NCI-H128 (cell line): ENCODE results near the gene VAMP5.
A peak's percentile ranks its signal among the peaks of the same experiment; 100 is the strongest.
"Not testable (repeated sequence)": the region's sequence is repeated elsewhere in the genome, so short reads cannot be mapped to it uniquely, and the experiment has no call there.

Source experiments
- DNase-seq: peaks from one replicate; lab custom pipeline; 2025; ENCODE audit not compliant: unreplicated experiment; lab: John Stamatoyannopoulos, UW

Gene VAMP5

DNA sequence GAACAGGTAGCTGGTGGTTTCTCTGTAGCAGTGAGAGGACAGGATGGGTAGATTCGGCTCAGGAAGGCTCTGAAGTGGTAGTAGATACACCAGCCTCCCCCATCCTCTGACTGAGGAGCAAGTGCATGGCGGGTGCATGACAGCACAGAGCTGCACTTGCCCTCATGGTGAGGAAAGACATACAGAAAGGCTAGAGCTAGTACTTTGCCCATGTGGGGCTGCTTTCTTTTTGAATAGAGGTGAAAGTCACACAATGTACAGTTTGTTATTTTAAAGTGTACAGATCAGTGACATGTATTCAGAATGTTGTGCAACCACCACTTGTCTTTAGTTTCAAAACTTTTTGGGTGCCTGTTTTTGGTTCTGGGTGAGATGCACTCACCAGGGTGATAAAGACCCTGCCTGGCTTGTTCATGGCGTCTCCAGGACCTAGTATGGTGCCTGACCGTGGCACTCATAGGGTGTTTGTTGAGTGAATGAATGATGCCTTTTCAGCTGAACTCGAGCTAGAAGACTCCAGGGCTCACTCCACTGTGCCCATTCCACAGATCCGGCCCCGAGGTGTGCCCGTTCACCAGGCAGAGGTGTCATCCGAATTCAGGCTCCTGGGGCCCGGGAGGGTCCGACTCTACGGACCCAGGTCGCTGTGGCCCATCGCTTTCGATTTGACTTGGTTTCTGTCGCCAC, 421 bp upstream of the VAMP5 start:
- DNase-seq: no peak

DNA sequence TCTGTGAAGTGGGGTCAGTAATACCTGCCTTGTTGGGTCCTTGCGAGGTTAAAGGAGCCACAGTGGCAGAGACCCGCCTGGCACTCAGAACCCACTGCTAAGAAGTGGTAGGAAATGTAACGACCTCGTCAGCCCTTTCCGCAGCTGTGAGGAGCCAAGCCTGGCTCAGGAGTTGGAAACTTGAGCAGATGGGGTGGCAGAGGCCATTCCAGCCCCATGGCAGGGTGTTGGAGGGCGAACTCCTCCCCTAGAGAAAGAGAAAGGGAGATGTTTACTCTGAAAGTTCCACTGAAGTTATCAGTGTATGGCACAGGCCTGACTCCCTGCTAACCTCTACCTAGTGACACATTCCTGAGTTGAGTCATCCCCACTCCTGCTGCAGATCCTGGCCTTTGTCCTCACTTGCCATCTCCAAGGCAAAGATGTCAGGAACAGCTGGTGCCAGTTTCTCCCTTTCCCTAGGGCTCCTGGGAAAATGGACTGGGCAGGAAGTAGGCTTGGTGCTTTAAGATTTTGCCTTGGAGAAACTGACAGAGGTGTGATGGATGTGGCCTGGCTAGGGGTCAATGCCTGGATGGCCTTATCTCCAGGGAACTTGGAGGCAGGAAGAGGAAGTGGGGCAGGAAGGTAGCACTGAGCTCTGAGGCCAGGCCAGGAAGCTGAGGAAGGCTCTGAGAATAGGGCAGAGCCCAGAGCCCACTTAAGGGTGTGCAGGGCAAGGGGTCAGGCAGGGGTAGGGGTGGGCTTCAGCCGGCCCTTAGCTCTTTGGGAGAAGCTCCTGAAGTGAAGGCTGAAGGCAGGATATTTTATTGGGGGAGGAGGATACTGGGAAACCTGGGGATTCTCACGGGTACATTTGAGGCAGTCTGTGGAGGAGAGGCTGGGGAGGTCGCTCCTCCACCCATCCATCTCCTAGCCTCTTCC, 888 bp downstream of the VAMP5 start:
- DNase-seq: no peak

DNA sequence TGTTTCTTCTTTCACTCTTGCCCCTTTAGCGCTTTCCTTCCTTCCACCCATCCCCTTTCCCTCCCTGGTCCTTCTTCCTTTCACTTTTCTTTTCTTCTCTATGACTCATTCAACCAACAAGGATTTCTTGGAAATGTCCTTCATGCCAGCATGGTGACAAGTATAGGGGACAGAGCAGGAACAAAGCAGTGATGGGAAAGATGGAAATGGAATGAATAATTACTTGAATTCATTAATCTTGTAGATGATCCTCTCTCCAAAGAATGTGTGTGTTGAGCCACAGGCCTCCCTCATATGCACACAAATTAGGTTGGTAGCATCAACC, 1.5 kb downstream of the VAMP5 start:
- no peak for DNase-seq

DNA sequence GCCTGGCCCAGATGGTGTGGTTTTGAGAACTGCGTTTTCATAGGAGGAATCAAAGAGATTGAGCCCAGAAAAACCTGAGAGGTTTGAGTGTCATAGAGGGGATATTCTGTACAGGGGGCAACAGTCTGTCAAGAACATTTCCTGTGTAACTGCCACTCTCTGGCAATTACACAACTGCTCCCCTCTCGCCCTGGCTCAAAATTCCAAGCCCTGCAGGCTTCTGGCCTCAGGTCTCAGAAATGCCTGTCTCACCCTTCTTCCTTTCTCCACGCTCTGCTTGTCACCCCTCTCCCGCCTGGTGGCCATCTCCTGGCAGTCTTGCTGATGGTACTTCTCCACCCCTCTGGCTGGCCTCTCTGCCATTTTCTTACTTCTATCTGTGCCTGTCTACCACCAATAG, 4.0 kb downstream of the VAMP5 start:
- DNase-seq: no peak

DNA sequence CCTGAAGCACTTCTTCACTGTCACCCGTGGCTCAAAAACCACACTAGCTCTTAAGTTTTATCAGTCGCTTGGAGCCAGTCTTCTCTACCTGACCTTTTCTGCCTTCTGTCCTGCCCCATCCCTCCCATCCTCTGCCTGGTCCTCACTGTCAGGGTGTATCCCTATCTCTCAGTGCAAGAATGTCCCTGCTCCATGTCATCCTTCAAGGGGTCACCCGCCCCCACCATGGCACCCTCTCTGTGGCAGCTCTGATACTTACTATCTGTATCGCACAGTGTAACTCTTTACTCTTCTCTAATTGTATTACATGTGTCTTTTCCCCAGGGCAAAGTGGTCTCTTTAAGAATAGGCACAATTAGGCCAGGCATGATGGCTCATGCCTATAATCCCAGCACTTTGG, 4.4 kb downstream of the VAMP5 start:
- DNase-seq: no peak

DNA sequence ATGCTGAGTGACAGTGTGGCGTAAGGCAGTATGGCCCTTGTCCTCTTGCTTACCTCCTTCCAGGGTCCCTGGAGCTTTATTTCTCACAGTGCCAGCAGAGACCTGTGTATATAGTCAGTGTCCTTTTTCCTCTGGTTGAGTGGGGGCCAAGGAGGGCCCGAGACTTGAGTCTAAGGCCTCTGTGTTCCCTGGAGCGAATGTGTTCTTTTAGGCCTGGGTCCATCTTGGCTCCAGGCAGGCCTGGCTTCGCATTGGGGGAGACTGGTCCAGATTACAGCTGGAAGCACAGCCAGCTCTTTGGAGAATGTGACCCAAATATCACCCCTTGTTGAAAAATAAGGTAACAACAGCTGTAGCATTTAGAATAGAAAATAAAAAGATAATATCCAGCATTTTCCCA, 5.0 kb downstream of the VAMP5 start:
- no peak for DNase-seq

DNA sequence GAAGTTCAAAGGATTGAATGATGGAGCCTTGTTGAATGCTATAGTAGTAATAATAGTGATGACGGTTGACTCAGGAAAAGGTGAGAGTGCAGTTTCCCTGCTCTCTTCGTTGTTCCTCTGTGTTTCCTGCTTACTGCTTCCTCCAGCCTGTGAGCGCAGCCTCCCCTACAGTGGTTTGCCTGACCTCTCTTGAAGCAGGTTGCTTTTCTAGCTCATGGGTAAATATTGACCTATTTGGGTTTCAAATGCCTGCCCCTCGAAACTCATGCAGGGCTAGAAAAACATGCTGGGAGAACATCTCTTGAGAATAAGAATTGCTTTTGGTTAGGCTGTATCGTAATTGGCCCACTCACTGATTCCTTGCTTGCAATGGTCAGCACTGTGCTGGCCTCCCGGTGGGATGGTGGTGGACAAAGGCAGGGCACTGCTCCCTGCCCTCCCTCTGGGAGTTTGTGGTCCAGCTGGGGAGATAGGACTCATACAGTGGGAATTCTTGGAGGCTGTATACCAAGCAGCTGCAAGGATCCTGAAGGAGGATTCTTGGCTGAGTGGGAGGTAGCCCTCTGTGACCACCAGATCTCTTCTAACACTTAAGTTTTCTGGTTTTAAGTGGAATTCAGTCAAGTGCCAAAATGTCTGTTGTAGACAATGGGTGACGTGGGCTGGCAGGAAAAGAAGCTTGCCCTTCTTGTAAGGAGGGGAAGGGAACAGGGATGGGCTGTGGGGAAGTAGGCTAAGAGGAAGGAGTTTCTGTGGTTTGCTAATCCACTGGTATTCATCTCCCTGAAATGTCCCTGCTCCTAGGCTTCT, 6.0 kb downstream of the VAMP5 start:
- DNase-seq: no peak

DNA sequence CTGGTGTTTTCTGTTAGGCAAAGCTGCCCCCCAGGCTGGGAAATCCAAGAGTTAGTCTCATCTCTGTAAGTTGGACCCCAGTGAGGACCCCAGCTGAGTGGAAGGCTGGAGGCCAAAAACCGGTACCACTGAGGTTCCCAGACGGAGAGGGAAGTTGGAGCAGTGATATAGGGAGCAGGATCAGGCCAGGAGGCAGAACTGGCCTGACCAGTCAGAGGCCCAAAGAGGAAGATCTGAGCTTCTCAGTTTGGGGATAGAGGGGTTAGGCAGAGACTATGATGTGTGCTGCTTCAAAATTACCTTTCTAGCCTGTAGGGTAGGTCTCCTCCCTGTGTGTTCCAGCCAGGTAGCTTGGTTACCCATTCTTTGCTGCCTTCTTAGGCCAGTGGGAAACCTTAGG, 6.7 kb downstream of the VAMP5 start:
- no peak for DNase-seq

DNA sequence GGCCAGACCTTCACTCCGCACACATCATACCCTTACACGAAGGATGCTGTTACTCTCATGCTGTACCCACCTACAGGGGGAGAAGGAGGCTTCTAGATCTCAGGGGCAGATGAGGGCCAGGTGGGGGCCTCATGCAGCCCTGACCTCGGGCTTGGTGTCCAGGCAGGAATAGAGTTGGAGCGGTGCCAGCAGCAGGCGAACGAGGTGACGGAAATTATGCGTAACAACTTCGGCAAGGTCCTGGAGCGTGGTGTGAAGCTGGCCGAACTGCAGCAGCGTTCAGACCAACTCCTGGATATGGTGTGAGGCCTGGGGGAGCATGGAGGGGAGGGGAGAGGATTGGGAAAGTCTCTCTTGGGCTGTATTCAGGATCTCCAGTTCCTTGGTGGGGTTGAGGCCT, 7.3 kb downstream of the VAMP5 start:
- no peak for DNase-seq

DNA sequence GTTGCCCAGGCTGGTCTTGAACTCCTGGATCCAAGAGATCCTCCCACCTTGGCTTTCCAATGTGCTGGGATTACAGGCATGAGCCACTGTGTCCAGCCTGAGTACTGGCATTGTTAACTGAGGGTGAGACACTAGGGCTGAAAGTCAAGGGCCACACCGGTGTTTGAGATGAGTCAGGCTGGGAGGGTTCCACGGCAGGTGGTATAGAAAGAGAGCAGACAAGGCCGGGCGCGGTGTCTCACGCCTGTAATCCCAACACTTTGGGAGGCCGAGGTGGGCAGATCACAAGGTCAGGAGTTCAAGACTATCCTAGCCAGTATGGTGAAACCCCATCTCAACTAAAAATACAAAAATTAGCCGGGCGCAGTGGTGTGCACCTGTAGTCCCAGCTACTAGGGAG, 8.1 kb downstream of the VAMP5 start:
- DNase-seq: not testable (repeated sequence)

DNA sequence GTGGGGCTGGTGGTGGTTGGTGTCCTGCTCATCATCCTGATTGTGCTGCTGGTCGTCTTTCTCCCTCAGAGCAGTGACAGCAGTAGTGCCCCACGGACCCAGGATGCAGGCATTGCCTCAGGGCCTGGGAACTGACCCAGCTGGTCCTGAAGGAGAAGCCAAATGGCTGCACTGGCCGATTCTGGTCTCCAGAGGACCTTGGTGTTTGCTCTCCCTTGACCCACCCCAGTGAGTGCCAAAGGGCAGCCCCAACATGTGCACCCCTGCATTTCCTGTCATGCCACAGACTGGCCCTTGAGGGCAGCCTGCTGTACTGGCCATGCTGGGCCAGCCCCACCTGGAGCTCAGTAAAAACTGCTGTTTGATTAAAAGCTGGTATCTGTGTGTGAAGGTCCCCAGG, 8.8 kb downstream of the VAMP5 start:
- DNase-seq: no peak

DNA sequence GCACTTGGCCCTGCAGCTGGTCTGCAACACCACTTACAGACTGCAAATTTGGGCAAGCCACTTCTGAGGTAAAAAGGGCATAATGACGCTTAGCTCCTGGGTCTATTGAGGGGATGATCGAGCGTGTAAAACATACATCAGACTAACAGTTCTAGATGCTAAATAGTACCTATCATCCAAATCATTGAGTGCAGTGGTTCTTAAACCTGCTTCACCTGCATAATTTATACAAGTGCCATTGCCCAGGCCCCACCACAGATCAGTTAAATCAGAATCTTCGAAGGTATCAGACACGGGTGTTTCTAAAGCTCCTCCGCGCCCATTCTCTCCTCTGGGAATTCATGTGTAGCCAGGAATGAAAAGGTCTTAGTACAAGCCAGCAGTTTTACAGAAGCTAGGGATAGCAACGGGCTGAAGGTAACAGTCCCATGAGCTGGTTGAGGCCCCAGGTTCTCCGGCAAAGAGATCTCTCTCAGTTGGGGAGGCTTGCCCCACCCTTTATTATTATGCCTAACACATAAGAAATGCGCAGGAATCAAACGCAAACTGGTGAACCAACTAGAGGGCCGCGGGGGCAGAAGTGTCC, 10.6 kb downstream of the VAMP5 start:
- DNase-seq: no peak

DNA sequence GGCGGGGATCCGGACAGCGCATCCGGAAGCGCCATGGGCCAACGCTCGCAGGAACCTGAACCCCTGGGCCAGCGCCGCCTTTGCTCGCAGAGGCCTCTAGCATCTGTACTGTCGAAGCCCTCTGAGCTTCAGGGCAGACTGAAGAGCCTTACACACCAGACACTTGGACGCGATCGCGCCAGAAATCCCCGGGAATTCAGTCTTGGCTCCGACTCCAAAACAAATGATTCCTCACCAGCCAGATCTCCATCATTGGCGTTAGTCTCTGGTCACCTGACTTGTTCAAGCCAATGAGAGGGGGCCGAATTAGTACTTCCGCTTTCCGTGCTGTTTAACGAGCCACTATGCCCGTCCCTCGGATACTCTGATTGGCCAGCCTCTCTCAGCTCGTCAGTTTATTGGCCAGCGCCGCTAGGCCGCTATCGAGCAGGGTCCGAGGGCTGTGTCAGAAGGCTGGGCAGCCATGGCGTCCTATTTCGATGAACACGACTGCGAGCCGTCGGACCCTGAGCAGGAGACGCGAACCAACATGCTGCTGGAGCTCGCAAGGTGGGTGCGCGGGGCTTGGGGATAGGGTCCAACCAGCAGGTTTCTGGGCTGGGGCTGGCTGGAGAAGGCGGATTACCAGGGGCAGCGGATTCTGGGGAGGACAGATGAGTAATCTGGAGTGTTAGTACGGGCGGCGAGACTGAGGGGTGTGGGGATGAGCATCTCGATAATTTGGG, 11.2 kb downstream of the VAMP5 start, which contains the start of gene RNF181:
Gene RNF181 (plus strand): TSS at position 445 of the 725 bp plus-strand sequence. CDS start 19 bp downstream, at position 464.
- peak; percentile 93 for DNase-seq

DNA sequence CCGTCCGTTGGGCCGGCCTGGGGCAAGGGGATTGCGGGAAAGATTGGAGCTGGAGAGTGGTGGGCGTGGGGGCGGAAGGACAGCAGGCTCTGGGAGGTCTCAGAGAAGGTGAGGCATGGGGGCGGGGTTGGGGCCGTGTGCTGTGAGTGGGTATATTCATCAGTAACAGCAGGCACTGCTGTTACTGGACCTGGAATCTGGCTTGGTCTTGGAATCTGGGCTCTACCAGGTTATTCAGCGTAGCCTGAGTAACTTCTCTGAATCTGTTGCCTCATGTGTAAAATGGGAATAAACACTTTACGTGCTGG, 11.7 kb downstream of the VAMP5 start:
- no peak for DNase-seq

DNA sequence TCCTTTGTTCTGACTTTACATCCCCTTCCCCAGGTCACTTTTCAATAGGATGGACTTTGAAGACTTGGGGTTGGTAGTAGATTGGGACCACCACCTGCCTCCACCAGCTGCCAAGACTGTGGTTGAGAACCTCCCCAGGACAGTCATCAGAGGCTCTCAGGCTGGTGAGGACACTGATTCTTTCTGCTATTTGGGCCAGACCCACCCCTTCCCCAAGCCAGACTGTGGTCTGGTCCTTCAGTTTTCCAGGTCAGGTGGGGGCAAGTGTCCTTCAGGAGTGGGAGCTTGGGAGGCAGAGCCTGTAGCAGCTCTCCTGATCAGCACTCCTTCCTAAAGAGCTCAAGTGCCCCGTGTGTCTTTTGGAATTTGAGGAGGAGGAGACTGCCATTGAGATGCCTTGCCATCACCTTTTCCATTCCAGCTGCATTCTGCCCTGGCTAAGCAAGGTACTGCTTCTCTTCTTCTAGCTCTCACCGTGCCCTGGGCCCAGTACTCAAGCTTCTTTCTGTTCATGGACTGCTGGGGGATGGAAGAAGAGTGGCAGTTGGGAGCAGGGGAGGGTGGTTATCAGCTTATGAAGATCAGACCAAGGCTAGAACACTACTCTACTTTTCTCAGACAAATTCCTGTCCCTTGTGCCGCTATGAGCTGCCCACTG, 12.4 kb downstream of the VAMP5 start:
- DNase-seq: no peak

DNA sequence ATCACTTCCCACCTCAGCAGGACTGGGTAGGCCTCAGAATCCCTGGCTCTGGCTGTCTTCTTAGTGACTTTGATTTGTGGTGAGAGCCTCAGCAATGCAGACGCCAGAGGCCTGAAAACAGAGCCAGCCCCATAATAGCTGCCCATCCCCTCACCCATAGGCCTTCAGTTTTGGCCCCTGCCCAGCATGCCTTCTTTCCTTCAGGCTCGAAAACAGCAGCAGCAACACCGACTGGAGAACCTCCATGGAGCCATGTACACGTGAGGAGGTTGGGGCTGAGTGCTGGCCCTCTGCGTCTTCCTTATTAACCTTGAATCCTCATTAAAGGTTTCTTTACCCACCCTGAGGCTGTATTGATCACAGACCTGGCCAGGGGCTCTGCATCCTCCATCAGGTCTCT, 13.0 kb downstream of the VAMP5 start:
- no peak for DNase-seq

DNA sequence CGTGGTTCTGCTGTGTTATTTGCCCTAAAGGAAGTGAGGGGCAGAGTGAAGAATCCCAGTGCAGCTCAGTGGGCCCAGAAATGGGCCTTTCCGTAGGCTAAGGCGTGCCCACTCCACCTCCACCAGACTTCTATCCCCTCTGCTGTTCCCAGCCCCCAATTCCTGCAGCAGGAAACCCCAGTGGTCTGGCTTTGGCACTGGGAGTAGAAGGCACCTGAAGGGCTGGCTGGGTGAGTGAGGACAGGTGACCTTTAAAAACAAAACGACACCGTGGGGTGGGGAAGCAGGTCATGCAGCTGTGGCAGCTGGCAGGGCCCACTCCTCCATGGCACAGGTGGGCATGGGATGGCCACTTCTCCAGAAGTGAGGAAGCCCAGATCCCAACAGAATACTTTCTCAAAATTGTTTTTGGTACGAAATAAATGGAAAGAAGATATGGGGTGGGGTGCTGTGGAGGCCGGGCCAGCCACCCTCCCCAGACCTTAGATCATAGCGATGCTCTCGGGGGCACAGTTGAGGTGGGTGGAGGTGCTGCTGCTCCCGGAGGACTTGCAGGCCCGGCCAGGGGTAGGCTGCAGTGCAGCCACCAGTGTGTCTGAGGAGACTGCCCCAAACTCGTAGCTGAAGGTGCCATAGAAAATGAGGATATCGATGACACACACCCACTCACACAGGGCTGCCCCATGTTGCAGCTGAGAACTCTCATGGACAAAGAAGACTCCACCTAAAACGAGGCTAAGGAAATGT, 14.5 kb downstream of the VAMP5 start:
- no peak for DNase-seq

DNA sequence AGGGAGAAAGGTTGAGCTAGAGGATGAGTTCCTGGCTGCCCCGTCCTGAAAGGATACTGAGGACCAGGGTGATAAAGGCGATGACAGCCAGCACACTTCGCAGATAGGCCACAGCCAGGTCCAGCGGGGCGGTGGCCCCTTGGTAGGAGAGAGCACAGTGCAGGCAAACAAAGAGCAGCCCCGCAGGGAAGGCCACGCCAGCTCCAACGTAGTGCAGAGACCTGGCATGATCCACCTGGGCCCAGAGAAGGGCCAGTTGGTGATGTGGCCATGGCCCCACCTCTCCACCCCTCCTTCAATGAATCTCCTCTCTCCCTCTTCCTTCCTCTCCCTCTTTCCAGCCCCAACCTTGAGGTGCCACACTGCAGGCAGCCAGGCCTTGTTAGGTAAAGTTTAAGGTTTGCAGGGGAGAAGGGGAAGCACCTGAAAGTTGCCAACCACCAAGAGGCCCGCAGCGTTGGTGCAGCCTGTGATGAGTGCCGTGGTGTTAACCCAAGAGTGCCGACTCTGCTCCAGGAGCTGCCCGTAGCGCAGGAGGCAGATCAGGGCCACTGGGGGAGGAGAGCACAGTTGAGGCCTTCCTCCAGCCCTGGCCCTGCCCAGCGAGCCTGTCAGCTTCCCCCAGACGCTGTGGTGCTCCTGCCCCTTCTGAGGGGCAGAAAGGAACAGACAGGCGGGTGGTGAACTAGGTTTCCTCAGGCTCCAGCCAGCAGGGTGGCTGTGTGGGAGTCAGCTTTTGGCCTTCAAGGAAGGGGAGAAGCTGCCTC, 15.4 kb downstream of the VAMP5 start:
- no peak for DNase-seq

DNA sequence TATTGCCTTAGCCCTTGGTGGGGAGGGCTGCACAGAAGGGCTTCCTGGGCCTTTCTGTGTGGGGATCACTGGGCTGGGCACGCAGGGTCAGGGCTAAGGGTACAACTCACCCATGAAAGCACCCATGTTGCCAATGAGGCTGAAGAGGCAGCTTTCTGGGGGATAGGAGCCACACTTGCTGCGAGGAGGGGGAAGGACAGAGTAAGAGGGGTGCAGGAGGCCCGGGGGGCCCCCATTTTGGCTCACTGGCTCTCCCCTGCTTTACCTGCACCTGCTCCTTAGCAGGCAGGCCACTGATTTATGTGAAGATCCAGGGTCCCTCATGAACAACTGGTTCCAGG, 16.0 kb downstream of the VAMP5 start:
- no peak for DNase-seq
